ENCODE data around the gene PRMT1. TPM values are rescaled to one million over a fixed set of nuclear protein-coding genes. Genes with fewer than 3 reads are reported as not detected.
A peak's percentile ranks its signal among the peaks of the same experiment; 100 is the strongest.

PRMT1 gene
- total RNA-seq, 1 experiment from 2014 or later: 527 TPM

DNA sequence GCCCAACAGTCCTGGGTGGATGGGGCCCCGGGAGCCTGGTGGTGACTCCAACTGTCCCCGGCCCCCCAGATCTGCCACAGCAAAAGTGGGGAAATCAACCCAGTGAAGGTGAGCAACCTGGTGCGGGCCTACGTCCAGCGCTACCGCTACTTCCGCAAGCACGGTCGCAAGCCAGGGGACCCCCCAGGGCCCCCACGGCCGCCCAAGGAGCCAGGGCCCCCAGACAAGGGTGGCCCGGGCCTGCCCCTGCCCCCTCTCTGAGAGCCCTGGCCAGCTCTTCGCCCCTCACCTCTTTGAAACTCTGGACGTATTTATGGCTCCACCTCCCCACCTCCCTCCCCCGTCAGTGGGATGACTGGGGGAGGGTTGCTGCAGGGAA lies 18.9 kb upstream of the PRMT1 start:
- H3K27ac Mint-ChIP-seq: no peak overlapping the region
- no peaks in the 10 kb centered on the region for H3K27me3 Mint-ChIP-seq (ENCODE audit: low read depth)
- TF ChIP-seq, protein P1, sequence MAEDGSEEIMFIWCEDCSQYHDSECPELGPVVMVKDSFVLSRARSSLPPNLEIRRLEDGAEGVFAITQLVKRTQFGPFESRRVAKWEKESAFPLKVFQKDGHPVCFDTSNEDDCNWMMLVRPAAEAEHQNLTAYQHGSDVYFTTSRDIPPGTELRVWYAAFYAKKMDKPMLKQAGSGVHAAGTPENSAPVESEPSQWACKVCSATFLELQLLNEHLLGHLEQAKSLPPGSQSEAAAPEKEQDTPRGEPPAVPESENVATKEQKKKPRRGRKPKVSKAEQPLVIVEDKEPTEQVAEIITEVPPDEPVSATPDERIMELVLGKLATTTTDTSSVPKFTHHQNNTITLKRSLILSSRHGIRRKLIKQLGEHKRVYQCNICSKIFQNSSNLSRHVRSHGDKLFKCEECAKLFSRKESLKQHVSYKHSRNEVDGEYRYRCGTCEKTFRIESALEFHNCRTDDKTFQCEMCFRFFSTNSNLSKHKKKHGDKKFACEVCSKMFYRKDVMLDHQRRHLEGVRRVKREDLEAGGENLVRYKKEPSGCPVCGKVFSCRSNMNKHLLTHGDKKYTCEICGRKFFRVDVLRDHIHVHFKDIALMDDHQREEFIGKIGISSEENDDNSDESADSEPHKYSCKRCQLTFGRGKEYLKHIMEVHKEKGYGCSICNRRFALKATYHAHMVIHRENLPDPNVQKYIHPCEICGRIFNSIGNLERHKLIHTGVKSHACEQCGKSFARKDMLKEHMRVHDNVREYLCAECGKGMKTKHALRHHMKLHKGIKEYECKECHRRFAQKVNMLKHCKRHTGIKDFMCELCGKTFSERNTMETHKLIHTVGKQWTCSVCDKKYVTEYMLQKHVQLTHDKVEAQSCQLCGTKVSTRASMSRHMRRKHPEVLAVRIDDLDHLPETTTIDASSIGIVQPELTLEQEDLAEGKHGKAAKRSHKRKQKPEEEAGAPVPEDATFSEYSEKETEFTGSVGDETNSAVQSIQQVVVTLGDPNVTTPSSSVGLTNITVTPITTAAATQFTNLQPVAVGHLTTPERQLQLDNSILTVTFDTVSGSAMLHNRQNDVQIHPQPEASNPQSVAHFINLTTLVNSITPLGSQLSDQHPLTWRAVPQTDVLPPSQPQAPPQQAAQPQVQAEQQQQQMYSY (CRISPR knock-in tag; IDR thresholded peaks at IDR 0.05): no peak
- TF ChIP-seq, protein P2, sequence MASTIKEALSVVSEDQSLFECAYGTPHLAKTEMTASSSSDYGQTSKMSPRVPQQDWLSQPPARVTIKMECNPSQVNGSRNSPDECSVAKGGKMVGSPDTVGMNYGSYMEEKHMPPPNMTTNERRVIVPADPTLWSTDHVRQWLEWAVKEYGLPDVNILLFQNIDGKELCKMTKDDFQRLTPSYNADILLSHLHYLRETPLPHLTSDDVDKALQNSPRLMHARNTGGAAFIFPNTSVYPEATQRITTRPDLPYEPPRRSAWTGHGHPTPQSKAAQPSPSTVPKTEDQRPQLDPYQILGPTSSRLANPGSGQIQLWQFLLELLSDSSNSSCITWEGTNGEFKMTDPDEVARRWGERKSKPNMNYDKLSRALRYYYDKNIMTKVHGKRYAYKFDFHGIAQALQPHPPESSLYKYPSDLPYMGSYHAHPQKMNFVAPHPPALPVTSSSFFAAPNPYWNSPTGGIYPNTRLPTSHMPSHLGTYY (CRISPR knock-in tag; IDR thresholded peaks at IDR 0.05): no peak
- TF ChIP-seq, protein P3, sequence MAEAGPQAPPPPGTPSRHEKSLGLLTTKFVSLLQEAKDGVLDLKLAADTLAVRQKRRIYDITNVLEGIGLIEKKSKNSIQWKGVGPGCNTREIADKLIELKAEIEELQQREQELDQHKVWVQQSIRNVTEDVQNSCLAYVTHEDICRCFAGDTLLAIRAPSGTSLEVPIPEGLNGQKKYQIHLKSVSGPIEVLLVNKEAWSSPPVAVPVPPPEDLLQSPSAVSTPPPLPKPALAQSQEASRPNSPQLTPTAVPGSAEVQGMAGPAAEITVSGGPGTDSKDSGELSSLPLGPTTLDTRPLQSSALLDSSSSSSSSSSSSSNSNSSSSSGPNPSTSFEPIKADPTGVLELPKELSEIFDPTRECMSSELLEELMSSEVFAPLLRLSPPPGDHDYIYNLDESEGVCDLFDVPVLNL (CRISPR knock-in tag; IDR thresholded peaks at IDR 0.05; ENCODE audit: borderline replicate concordance, low read depth): no peak
- TF ChIP-seq, protein P4, sequence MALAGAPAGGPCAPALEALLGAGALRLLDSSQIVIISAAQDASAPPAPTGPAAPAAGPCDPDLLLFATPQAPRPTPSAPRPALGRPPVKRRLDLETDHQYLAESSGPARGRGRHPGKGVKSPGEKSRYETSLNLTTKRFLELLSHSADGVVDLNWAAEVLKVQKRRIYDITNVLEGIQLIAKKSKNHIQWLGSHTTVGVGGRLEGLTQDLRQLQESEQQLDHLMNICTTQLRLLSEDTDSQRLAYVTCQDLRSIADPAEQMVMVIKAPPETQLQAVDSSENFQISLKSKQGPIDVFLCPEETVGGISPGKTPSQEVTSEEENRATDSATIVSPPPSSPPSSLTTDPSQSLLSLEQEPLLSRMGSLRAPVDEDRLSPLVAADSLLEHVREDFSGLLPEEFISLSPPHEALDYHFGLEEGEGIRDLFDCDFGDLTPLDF (CRISPR knock-in tag; IDR thresholded peaks at IDR 0.05): no peak
- TF ChIP-seq FOXK1 (CRISPR knock-in tag; IDR thresholded peaks at IDR 0.05): no peak
- no peak for TF ChIP-seq MXD4 (CRISPR knock-in tag; IDR thresholded peaks at IDR 0.05; ENCODE audit: borderline replicate concordance)
- no peak for TF ChIP-seq ZBTB21 (CRISPR knock-in tag; IDR thresholded peaks at IDR 0.05; ENCODE audit: borderline replicate concordance)
- TF ChIP-seq ATF1 (CRISPR knock-in tag; IDR thresholded peaks at IDR 0.05): no peak
- TF ChIP-seq, protein P5, sequence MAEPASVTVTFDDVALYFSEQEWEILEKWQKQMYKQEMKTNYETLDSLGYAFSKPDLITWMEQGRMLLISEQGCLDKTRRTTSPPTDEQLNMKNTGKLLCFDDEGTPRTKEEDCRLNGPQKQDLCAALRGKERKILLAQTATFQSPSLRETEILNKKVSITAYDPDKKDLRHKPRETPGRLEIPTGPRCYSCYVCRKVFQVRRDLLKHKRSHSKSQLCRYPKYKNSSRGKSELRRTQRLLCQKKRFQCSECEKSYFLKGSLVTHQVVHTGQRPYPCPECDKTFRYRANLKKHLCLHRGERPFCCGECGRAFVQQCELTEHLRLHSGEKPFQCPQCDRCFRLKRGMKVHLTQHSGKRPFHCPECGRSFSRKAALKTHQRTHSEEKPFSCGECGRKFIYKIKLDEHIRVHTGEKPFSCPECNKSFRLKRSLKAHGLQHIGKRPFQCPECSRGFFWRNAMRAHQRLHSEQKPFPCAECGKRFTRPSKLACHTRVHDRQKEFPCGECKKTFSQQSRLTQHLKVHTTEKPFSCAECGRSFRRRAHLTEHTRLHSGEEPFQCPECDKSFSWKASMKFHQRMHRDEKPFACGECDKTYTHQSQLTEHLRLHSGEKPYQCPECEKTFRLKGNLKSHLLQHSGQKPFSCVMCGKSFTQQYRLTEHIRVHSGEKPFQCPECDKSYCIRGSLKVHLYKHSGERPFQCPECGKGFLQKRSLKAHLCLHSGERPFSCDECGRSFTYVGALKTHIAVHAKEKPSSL (CRISPR knock-in tag; conservative IDR thresholded peaks at IDR 0.05): no peak
- TF ChIP-seq JUN (CRISPR knock-in tag; IDR thresholded peaks at IDR 0.05): no peak
- DNase-seq (ENCODE audit: low spot score): no peak
- peaks cover 10% of the 10 kb centered on the region for H3K4me1 Mint-ChIP-seq
- ATAC-seq: no peak
- CTCF ChIA-PET: interaction anchor here (0.6 to 1.3 kb wide), 3 partner anchors 19 to 40 kb away, joined by 3 to 4 read pairs (median 3); partner anchors contain the start of gene PRMT1
- peaks cover 75% of the 10 kb centered on the region for H3K36me3 Mint-ChIP-seq
- peaks cover 7% of the 10 kb centered on the region for H3K9me3 Mint-ChIP-seq
- POLR2A ChIA-PET: no interaction called here
- no peak overlapping the region for H3K4me3 Mint-ChIP-seq

DNA sequence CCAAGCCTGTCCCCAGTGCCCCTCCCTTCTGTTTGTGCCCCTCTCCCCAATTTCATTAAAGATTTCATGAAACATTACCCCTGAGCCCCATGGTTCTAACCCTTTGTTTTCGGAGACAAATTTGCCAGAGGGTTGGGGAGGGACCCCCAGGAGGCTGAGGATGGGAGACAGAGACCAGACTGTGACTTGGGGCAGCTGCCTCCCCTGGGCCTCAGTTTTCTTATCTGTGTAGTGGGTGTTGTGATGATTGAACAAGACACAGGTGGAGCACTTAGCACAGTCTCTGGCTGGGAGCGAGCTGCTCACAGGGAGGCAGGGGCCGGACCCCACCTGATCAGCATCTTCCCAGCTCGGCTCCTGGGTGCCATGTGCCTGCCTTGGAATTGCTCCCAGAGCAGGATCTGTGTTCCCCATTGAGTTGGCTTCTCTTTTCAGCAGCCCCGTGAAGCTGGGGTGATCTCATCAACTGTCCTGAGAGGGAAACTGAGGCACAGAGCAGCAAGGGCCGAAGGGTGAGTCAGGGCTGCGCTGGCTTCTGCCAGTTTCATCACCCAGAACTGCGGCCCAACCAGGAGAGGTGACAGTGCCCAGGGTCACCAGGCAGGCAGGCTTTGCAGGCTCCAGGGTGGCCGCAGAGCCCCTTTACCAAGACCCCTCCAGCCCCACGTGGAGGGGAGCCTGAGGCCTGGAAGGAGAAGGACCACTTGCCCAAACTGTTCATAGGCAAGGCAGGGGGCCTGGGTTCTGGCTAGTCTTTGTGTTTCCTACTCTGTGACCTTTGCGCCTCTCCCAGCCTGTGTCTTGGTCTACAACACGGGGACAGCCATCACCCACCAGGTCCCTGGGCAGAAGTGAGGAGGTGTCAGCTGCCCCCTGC lies 18.3 kb upstream of the PRMT1 start:
- POLR2A ChIA-PET: no interaction called here
- H3K9me3 Mint-ChIP-seq: peaks cover 7% of the 10 kb centered on the region

More for the DNA sequence above, 18.3 kb upstream of the PRMT1 start:
- DNase-seq (ENCODE audit: low spot score): no peak
- ATAC-seq: no peak
- 0 out of 2 replicates have a peak, but pooled peaks have one; percentile 17 for TF ChIP-seq RELA (CRISPR knock-in tag; IDR thresholded peaks at IDR 0.05; ENCODE audit: borderline replicate concordance)
- TF ChIP-seq, protein P4 (CRISPR knock-in tag; IDR thresholded peaks at IDR 0.05): no peak
- H3K27ac Mint-ChIP-seq: no peak overlapping the region
- no peak overlapping the region for H3K4me3 Mint-ChIP-seq
- no peaks in the 10 kb centered on the region for H3K27me3 Mint-ChIP-seq (ENCODE audit: low read depth)
- H3K36me3 Mint-ChIP-seq: peaks cover 73% of the 10 kb centered on the region
- peaks cover 10% of the 10 kb centered on the region for H3K4me1 Mint-ChIP-seq
- CTCF ChIA-PET: interaction anchor here (1.0 to 1.3 kb wide), 2 partner anchors 18 to 22 kb away, joined by 3 to 4 read pairs; partner anchors contain the start of gene PRMT1

All from WTC11 (cell line).